OCI-LY3 (cell line): Measurements from ENCODE around the gene EMC1.

Source experiments
- H2AFZ ChIP-seq: fragments of 200-600, 300-600 bp; shearing (Covaris generic); 2 replicates; pipeline ENCODE4 v1.6.0; 2014; ENCODE audit warnings: antibody characterized with exemption, low read depth, low read length
- H3K27ac ChIP-seq: fragments of 200-600, 300-600 bp; sonication (generic); 2 replicates; pipeline ENCODE4 v1.5.1; 2014; ENCODE audit warnings: mild to moderate bottlenecking, low read length, moderate library complexity, mixed read lengths
- H3K27me3 ChIP-seq: fragments of 200-600, 300-600 bp; sonication (generic); 2 replicates; pipeline ENCODE4 v1.6.1; 2014; ENCODE audit warnings: low read depth, low read length, mixed read lengths
- H3K36me3 ChIP-seq: fragments of 200-600, 300-600 bp; sonication (generic); replicated peaks from 2 replicates; pipeline ENCODE3; 2014; ENCODE audit warnings: low read depth, low read length, mixed read lengths
- H3K4me1 ChIP-seq: fragments of 300-600, 200-600 bp; sonication (generic); 2 replicates; pipeline ENCODE4 v1.6.1; 2014; ENCODE audit warnings: low read length, mixed read lengths
- H3K4me2 ChIP-seq: fragments of 200-600, 300-600 bp; sonication (generic); 2 replicates; pipeline ENCODE4 v1.6.1; 2014; ENCODE audit warnings: low read length, mixed read lengths
- H3K4me3 ChIP-seq: fragments of 300-600, 200-600 bp; sonication (generic); 2 replicates; pipeline ENCODE4 v1.5.1; 2014; ENCODE audit warnings: antibody characterized with exemption, mild to moderate bottlenecking, low read length, moderate library complexity
- H3K79me2 ChIP-seq: fragments of 300-600, 200-600 bp; shearing (Covaris generic); 2 replicates; pipeline ENCODE4 v1.6.1; 2014; ENCODE audit warnings: mild to moderate bottlenecking, low read length, mixed read lengths
- H3K9ac ChIP-seq: fragments of 300-600, 200-600 bp; shearing (Covaris generic); 2 replicates; pipeline ENCODE4 v1.6.0; 2014; ENCODE audit warnings: mild to moderate bottlenecking, low read length, moderate library complexity
- H3K9me3 ChIP-seq: fragments of 200-600, 300-600 bp; shearing (Covaris generic); 2 replicates; pipeline ENCODE4 v1.6.1; 2014; ENCODE audit warnings: low read length, mixed read lengths; ENCODE audit not compliant: insufficient read depth
- H4K20me1 ChIP-seq: fragments of 200-600, 300-600 bp; sonication (generic); 2 replicates; pipeline ENCODE4 v1.6.1; 2016; ENCODE audit warnings: low read length, mixed read lengths; ENCODE audit not compliant: insufficient read depth
- CTCF ChIP-seq: fragments of 200-600, 300-600 bp; sonication (generic); IDR thresholded peaks from 2 replicates; pipeline ENCODE4 v1.5.1; 2014; ENCODE audit warnings: antibody characterized with exemption, low read length, low read depth
- EZH2phosphoT487 ChIP-seq: fragments of 200-600 bp; shearing (Covaris generic); IDR thresholded peaks from 2 replicates; pipeline ENCODE4 v1.6.1; 2018; ENCODE audit warnings: antibody characterized with exemption, mixed run types, low read depth

The EMC1 gene

GRCh38 chr1:19208710-19209438 lies 42.5 kb downstream of the EMC1 start:
- peaks cover 96% of the 10 kb centered on the region for H3K79me2 ChIP-seq
- peak overlapping the region; percentile 84 for H3K9ac ChIP-seq
- H3K4me3 ChIP-seq, result peak overlapping the region; percentile 100
- H3K27me3 ChIP-seq, result no peaks in the 10 kb centered on the region
- peaks cover 58% of the 10 kb centered on the region for H3K4me1 ChIP-seq
- H2AFZ ChIP-seq, result no peak overlapping the region
- H3K27ac ChIP-seq, result peak overlapping the region; percentile 88
- H3K36me3 ChIP-seq, result peaks cover 20% of the 10 kb centered on the region
- no peak for TF ChIP-seq EZH2phosphoT487
- TF ChIP-seq CTCF, result no peak
- H4K20me1 ChIP-seq, result peaks cover 54% of the 10 kb centered on the region
- H3K4me2 ChIP-seq, result peak overlapping the region; percentile 84
- no peaks in the 10 kb centered on the region for H3K9me3 ChIP-seq

- Histone ChIP-seq H3K4me1 (peaks cover 48% of the 10 kb centered on the region), H3K4me3 (no peak overlapping the region), H2AFZ (no peak overlapping the region), H4K20me1 (peaks cover 73% of the 10 kb centered on the region), H3K9ac (no peak overlapping the region), H3K9me3 (no peaks in the 10 kb centered on the region), H3K79me2 (peaks cover 96% of the 10 kb centered on the region), H3K27me3 (no peaks in the 10 kb centered on the region), H3K36me3 (peaks cover 13% of the 10 kb centered on the region), H3K27ac (no peak overlapping the region), H3K4me2 (peak overlapping the region; percentile 40)
- TF ChIP-seq EZH2phosphoT487, result no peak
- TF ChIP-seq CTCF, result no peak
Observed at GRCh38 chr1:19206947-19207346, 44.4 kb downstream of the EMC1 start.

GRCh38 chr1:19205845-19206244 lies 45.5 kb downstream of the EMC1 start:
- no peaks in the 10 kb centered on the region for H3K27me3 ChIP-seq
- H3K27ac ChIP-seq, result peak overlapping the region; percentile 53
- H3K9ac ChIP-seq, result peak overlapping the region; percentile 31; the same call in 1 of the 2 replicates
- no peak for TF ChIP-seq EZH2phosphoT487
- no peak for TF ChIP-seq CTCF
- peak overlapping the region; percentile 67 for H3K4me2 ChIP-seq
- H3K79me2 ChIP-seq, result peaks cover 96% of the 10 kb centered on the region
- H2AFZ ChIP-seq, result no peak overlapping the region
- H3K36me3 ChIP-seq, result peaks cover 17% of the 10 kb centered on the region
- peak overlapping the region; percentile 47 for H3K4me3 ChIP-seq
- peaks cover 40% of the 10 kb centered on the region for H3K4me1 ChIP-seq
- H3K9me3 ChIP-seq, result no peaks in the 10 kb centered on the region
- peaks cover 84% of the 10 kb centered on the region for H4K20me1 ChIP-seq

- Histone ChIP-seq H3K36me3 (peaks cover 17% of the 10 kb centered on the region), H3K9me3 (no peaks in the 10 kb centered on the region), H3K4me2 (peak overlapping the region; percentile 67), H3K27me3 (no peaks in the 10 kb centered on the region), H3K4me1 (peaks cover 40% of the 10 kb centered on the region), H3K27ac (peak overlapping the region; percentile 53), H3K79me2 (peaks cover 96% of the 10 kb centered on the region), H2AFZ (no peak overlapping the region), H4K20me1 (peaks cover 87% of the 10 kb centered on the region), H3K4me3 (peak overlapping the region; percentile 47), H3K9ac (peak overlapping the region; percentile 31; the same call in 1 of the 2 replicates)
- no peak for TF ChIP-seq EZH2phosphoT487
- no peak for TF ChIP-seq CTCF
Observed at GRCh38 chr1:19205403-19205802, 45.9 kb downstream of the EMC1 start.
